Smooth muscle cell (in vitro differentiated cells): ENCODE measurements around the gene UGT1A7. TPM values are rescaled to one million over a fixed set of nuclear protein-coding genes. Genes with fewer than 3 reads are reported as not detected.

Experiments
- DNase-seq: peaks from one replicate; lab custom pipeline; 2025; ENCODE audit not compliant: unreplicated experiment; lab: John Stamatoyannopoulos, UW
- H2AFZ ChIP-seq: fragments of 200-600 bp; sonication (generic); 2 replicates; pipeline ENCODE4 v1.6.0; 2016; ENCODE audit warnings: antibody characterized with exemption, low read depth, mild to moderate bottlenecking
- H3F3A ChIP-seq: fragments of 200-600 bp; sonication (generic); 2 replicates; pipeline ENCODE4 v1.6.0; 2017; ENCODE audit warnings: antibody characterized with exemption, low read depth
- H3K27ac ChIP-seq: fragments of 200-600 bp; sonication (generic); 2 replicates; pipeline ENCODE4 v1.5.1; 2016; ENCODE audit warnings: low read depth, mild to moderate bottlenecking
- H3K27me3 ChIP-seq: fragments of 200-600 bp; sonication (generic); 2 replicates; pipeline ENCODE4 v1.6.1; 2016; ENCODE audit warnings: low read depth, mild to moderate bottlenecking
- H3K36me3 ChIP-seq: fragments of 200-600 bp; sonication (generic); 2 replicates; pipeline ENCODE4 v1.5.1; 2016; ENCODE audit warnings: low read depth
- H3K4me1 ChIP-seq: fragments of 200-600 bp; sonication (generic); 2 replicates; pipeline ENCODE4 v1.5.1; 2016; ENCODE audit warnings: low read depth
- H3K4me2 ChIP-seq: fragments of 200-600 bp; sonication (generic); 2 replicates; pipeline ENCODE4 v1.6.0; 2016; ENCODE audit warnings: mild to moderate bottlenecking
- H3K4me3 ChIP-seq: fragments of 200-600 bp; sonication (generic); 2 replicates; pipeline ENCODE4 v1.5.1; 2016; ENCODE audit warnings: mild to moderate bottlenecking
- H3K79me2 ChIP-seq: fragments of 200-600 bp; sonication (generic); 2 replicates; pipeline ENCODE4 v1.6.0; 2016; ENCODE audit warnings: low read depth, mild to moderate bottlenecking
- H3K9ac ChIP-seq: fragments of 200-600 bp; sonication (generic); 2 replicates; pipeline ENCODE4 v1.6.0; 2016; ENCODE audit warnings: low read depth
- H3K9me3 ChIP-seq: fragments of 200-600 bp; sonication (generic); replicated peaks from 2 replicates; pipeline ENCODE4 v1.5.1; 2016; ENCODE audit warnings: low read depth
- H4K20me1 ChIP-seq: fragments of 200-600 bp; sonication (generic); 2 replicates; pipeline ENCODE4 v1.6.0; 2016; ENCODE audit warnings: low read depth
- WGBS: methylation state at CpG from one replicate; pipeline ENCODE4 v1.1.7; 2016; ENCODE audit warnings: low lambda C conversion rate; 5-methylcytosine and 5-hydroxymethylcytosine counted together
- polyA plus RNA-seq: library from polyadenylated mRNA; unstranded; fragments of >200 nt; fragmentation: Nextera tagmentation; extraction: Ambion mirVana; gene quantifications from 2 replicates; pipeline ENCODE4 v1.2.1, GENCODE V29; 2016
- total RNA-seq: library from RNA; depleted of rRNA; stranded (reverse); fragments of >200 nt; gene quantifications from 2 replicates; pipeline ENCODE4 v1.2.3, GENCODE V29; 2014
- TF ChIP-seq, protein P1 (sequence below): fragments of 200-600 bp; sonication (generic); IDR thresholded peaks from 2 replicates; pipeline ENCODE4 v1.5.1; 2017; ENCODE audit warnings: borderline replicate concordance, mild to moderate bottlenecking, antibody characterized with exemption; ENCODE audit not compliant: insufficient read depth, poor library complexity, severe bottlenecking

UGT1A7 gene
- total and polyA plus RNA-seq, 2 experiments from 2014 or later: not detected

DNA sequence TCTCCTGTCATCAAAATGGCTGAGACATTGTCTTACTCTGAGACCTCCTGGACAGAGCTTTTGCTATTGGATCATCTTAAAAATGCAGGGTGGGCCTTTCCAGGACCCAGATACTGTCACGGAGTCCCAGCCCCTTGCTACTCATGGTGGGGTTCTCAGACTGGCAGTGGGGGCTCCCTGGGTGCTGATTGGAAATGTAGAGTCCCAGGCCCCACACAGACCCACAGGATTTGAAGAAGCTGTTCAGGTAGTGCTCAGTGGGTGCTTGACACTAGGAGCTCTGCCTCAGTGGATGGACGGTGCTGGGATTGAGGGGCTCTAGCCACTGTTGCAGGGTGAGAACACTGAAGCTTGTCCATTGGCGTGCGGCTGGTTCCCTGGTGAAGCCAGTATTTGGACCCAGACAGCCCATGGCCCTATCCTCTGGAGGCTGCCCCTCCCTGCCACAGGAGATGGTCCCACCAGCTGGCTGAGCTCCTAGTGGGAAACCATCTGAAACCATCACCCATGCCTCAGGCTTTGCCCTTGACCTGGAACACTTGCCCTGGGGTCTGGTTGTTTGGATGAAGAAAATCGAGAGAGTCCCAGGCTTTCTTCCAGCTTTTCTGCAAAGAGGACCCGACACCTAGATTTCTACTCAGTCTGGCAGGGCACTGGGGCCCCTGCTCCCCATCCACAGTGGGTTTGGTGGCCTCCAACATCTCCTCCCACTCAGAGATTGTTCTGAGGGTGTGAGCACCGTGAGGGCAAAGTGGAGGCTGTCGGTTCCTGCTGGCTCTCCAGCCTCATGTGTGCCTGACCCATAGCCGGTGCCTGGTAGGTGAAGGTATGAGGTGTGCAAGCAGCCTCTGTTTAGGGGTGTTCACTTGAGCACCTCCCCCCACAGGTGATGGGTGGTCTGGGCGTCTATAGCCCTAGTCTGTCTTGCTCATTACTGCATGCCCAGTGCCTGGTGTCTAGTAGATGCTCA is 126.5 kb downstream of the UGT1A7 start:
- no peak for DNase-seq
- no peaks in the 10 kb centered on the region for H3K79me2 ChIP-seq
- no peak overlapping the region for H3K9ac ChIP-seq
- H3F3A ChIP-seq: no peaks in the 10 kb centered on the region
- H3K4me2 ChIP-seq: no peak overlapping the region
- WGBS: 82% methylated on average over 10 of the region's 10 CpGs
- no peak overlapping the region for H2AFZ ChIP-seq
- H3K27ac ChIP-seq: no peak overlapping the region
- no peaks in the 10 kb centered on the region for H3K9me3 ChIP-seq
- H3K4me3 ChIP-seq: no peak overlapping the region
- H3K36me3 ChIP-seq: no peaks in the 10 kb centered on the region
- H3K4me1 ChIP-seq: no peaks in the 10 kb centered on the region
- TF ChIP-seq, protein P1, sequence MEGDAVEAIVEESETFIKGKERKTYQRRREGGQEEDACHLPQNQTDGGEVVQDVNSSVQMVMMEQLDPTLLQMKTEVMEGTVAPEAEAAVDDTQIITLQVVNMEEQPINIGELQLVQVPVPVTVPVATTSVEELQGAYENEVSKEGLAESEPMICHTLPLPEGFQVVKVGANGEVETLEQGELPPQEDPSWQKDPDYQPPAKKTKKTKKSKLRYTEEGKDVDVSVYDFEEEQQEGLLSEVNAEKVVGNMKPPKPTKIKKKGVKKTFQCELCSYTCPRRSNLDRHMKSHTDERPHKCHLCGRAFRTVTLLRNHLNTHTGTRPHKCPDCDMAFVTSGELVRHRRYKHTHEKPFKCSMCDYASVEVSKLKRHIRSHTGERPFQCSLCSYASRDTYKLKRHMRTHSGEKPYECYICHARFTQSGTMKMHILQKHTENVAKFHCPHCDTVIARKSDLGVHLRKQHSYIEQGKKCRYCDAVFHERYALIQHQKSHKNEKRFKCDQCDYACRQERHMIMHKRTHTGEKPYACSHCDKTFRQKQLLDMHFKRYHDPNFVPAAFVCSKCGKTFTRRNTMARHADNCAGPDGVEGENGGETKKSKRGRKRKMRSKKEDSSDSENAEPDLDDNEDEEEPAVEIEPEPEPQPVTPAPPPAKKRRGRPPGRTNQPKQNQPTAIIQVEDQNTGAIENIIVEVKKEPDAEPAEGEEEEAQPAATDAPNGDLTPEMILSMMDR: no peak
- no peaks in the 10 kb centered on the region for H4K20me1 ChIP-seq
- H3K27me3 ChIP-seq: no peaks in the 10 kb centered on the region

DNA sequence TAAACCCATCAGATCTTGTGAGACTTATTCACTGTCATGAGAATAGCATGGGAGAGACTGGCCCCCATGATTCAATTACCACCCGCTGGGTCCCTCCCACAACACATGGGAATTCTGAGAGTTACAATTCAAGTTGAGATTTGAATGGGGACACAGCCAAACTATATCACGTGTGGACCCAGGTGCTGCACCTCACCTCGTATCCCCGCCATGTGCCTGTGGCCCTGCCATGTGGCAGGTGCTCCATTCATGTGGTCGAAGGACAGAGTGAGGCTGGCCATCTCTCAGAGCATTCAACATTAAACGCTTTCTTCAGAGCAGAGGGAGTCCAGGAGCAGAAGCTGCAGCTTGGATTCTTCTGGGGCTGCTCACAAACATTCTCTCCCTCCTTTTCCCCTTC is 128.7 kb downstream of the UGT1A7 start:
- H3K4me1 ChIP-seq: no peaks in the 10 kb centered on the region
- no peaks in the 10 kb centered on the region for H3K27me3 ChIP-seq
- H3F3A ChIP-seq: no peaks in the 10 kb centered on the region
- no peak overlapping the region for H3K9ac ChIP-seq
- DNase-seq: no peak
- TF ChIP-seq, protein P1: no peak
- H3K9me3 ChIP-seq: no peaks in the 10 kb centered on the region
- no peaks in the 10 kb centered on the region for H3K79me2 ChIP-seq
- no peaks in the 10 kb centered on the region for H4K20me1 ChIP-seq
- H3K36me3 ChIP-seq: no peaks in the 10 kb centered on the region
- H3K4me2 ChIP-seq: no peak overlapping the region
- H3K27ac ChIP-seq: no peak overlapping the region
- WGBS: 92% methylated on average over 6 of the region's 6 CpGs
- no peak overlapping the region for H2AFZ ChIP-seq
- no peak overlapping the region for H3K4me3 ChIP-seq

DNA sequence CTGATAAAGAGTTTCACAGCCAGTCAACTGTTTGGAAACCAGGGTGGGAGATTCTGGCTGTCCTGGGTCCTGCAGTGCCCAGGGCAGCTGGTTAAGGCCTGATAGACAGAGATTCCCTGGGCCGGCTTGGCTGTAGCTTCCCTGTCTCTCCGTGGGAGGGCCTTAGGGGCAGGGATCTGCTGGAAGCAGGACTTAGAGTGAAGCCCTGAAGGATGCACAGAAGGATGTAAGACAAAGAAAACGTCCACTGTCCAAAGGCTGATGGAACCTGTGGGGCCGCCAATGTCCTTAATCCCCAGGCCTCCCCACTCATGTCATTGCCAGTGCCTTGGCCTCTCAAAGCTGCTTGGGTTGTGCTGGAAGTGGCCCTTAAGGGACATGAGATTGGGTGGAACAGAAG is 129.4 kb downstream of the UGT1A7 start:
- WGBS: 75% methylated on average over 4 of the region's 4 CpGs
- H2AFZ ChIP-seq: no peak overlapping the region
- no peaks in the 10 kb centered on the region for H3K4me1 ChIP-seq
- H3K9ac ChIP-seq: no peak overlapping the region
- no peak overlapping the region for H3K27ac ChIP-seq
- no peaks in the 10 kb centered on the region for H3K27me3 ChIP-seq
- H3K4me3 ChIP-seq: no peak overlapping the region
- no peak for DNase-seq
- TF ChIP-seq, protein P1: no peak
- no peaks in the 10 kb centered on the region for H3F3A ChIP-seq
- no peaks in the 10 kb centered on the region for H4K20me1 ChIP-seq
- no peaks in the 10 kb centered on the region for H3K36me3 ChIP-seq
- no peaks in the 10 kb centered on the region for H3K79me2 ChIP-seq
- no peak overlapping the region for H3K4me2 ChIP-seq
- no peaks in the 10 kb centered on the region for H3K9me3 ChIP-seq
